ENCODE results near the gene PON1. TPM values are rescaled to one million over a fixed set of nuclear protein-coding genes. Genes with fewer than 3 reads are reported as not detected.

PON1 gene
- polyA plus RNA-seq, 1 donor from 2014 or later, result 0.25 TPM

- Histone ChIP-seq H3K79me2 (replicated peaks; ENCODE audit: insufficient read depth, low read length) (no peaks in the 10 kb centered on the region), H3K9me2 (ENCODE audit: insufficient read depth, low read length) (no peaks in the 10 kb centered on the region), H4K20me1 (ENCODE audit: insufficient read depth) (no peaks in the 10 kb centered on the region), H3K9me3 (ENCODE audit: low read length) (no peaks in the 10 kb centered on the region), H3K9ac (ENCODE audit: low read length) (no peak overlapping the region), H3K27me3 (ENCODE audit: insufficient read depth, low read depth, low read length) (no peaks in the 10 kb centered on the region), H3K4me2 (ENCODE audit: low read length) (no peak overlapping the region), H2AFZ (ENCODE audit: low read depth, low read length) (no peak overlapping the region), H3K27ac (ENCODE audit: low read length) (no peak overlapping the region), H3K36me3 (ENCODE audit: insufficient read depth, low read length) (no peaks in the 10 kb centered on the region), H3F3A (ENCODE audit: insufficient read depth, low read length, poor library complexity, severe bottlenecking) (peaks cover 5% of the 10 kb centered on the region), H3K4me3 (ENCODE audit: low read length) (no peak overlapping the region)
- TF ChIP-seq SMC3 (conservative IDR thresholded peaks at IDR 0.05; ENCODE audit: poor library complexity) (no peak), REST (IDR thresholded peaks at IDR 0.05; ENCODE audit: borderline replicate concordance) (no peak)
Observed at GRCh38 chr7:95334447-95334846, 10.1 kb upstream of the PON1 start.

- no peaks in the 10 kb centered on the region for H4K20me1 ChIP-seq (ENCODE audit: insufficient read depth)
- no peak overlapping the region for H3K9ac ChIP-seq (ENCODE audit: low read length)
- H3K4me2 ChIP-seq (ENCODE audit: low read length), result no peak overlapping the region
- TF ChIP-seq CTCF (IDR thresholded peaks at IDR 0.05; ENCODE audit: poor library complexity, severe bottlenecking) (no peak), REST (IDR thresholded peaks at IDR 0.05; ENCODE audit: borderline replicate concordance) (no peak), TAF1 (IDR thresholded peaks at IDR 0.05; ENCODE audit: low read depth) (no peak), EP300 (conservative IDR thresholded peaks at IDR 0.05; ENCODE audit: poor library complexity, severe bottlenecking) (peak; percentile 65)
- H2AFZ ChIP-seq (ENCODE audit: low read depth, low read length), result no peak overlapping the region
- peak overlapping the region; percentile 68 for H3K27ac ChIP-seq (ENCODE audit: low read length)
- H3K36me3 ChIP-seq (ENCODE audit: insufficient read depth, low read length), result no peaks in the 10 kb centered on the region
- no peaks in the 10 kb centered on the region for H3K9me2 ChIP-seq (ENCODE audit: insufficient read depth, low read length)
- H3K4me3 ChIP-seq (ENCODE audit: low read length), result no peak overlapping the region
- no peaks in the 10 kb centered on the region for H3K27me3 ChIP-seq (ENCODE audit: insufficient read depth, low read depth, low read length)
- no peaks in the 10 kb centered on the region for H3K79me2 ChIP-seq (replicated peaks; ENCODE audit: insufficient read depth, low read length)
- H3K9me3 ChIP-seq (ENCODE audit: low read length), result no peaks in the 10 kb centered on the region
- H3F3A ChIP-seq (ENCODE audit: insufficient read depth, low read length, poor library complexity, severe bottlenecking), result peaks cover 5% of the 10 kb centered on the region
Observed at GRCh38 chr7:95330961-95331337, 6.6 kb upstream of the PON1 start.

Data from neural cell (in vitro differentiated cells).